Naive B cell (primary cell): ENCODE measurements around the gene PTK6. TPM values are rescaled to one million over a fixed set of nuclear protein-coding genes. Genes with fewer than 3 reads are reported as not detected.
"Not testable (repeated sequence)": the region's sequence is repeated elsewhere in the genome, so short reads cannot be mapped to it uniquely, and the experiment has no call there.

Source experiments
- ATAC-seq, 2 donors: fragments of 150-1000 bp; cut with Tn5 transposase; 2 replicates each; pipeline ENCODE4 v1.10.0; 2021; ENCODE audit warnings: low read depth in 2 of 2, mild to moderate bottlenecking in 2 of 2, moderate library complexity in 2 of 2
- DNase-seq: peaks from one replicate; pipeline ENCODE4 v3.0.0; 2022
- H3K27ac Mint-ChIP-seq, 6 donors: one replicate each; pipeline ENCODE4 v1.8.0; 2020 to 2022; ENCODE audit warnings: mild to moderate bottlenecking in 6 of 6, mixed read lengths in 6 of 6, moderate library complexity in 5 of 6, inconsistent platforms in 2 of 6
- H3K27me3 Mint-ChIP-seq, 3 donors: one replicate each; pipeline ENCODE4 v1.8.0; 2021 to 2022; ENCODE audit warnings: mixed read lengths in 3 of 3, mild to moderate bottlenecking in 1 of 3
- H3K36me3 Mint-ChIP-seq, 2 donors: one replicate each; pipeline ENCODE4 v1.8.0; 2020 to 2022; ENCODE audit warnings: mixed read lengths in 2 of 2, inconsistent platforms in 1 of 2, mild to moderate bottlenecking in 1 of 2
- H3K4me1 Mint-ChIP-seq, 3 donors: one replicate each; pipeline ENCODE4 v1.8.0; 2020 to 2022; ENCODE audit warnings: mixed read lengths in 3 of 3, inconsistent platforms in 1 of 3, mild to moderate bottlenecking in 1 of 3, moderate library complexity in 1 of 3
- H3K4me3 Mint-ChIP-seq, 8 donors: one replicate each; pipeline ENCODE4 v1.8.0; 2020 to 2022; ENCODE audit warnings: mild to moderate bottlenecking in 8 of 8, mixed read lengths in 8 of 8, moderate library complexity in 8 of 8, inconsistent platforms in 2 of 8
- H3K9me3 Mint-ChIP-seq, 7 donors: one replicate each; pipeline ENCODE4 v1.8.0; 2020 to 2022; ENCODE audit warnings: mixed read lengths in 7 of 7, mild to moderate bottlenecking in 5 of 7, inconsistent platforms in 2 of 7, moderate library complexity in 1 of 7
- polyA plus RNA-seq, 6 donors: library from polyadenylated mRNA; unstranded; fragments of 300-500 nt; fragmentation: Illumina TruSeq; gene quantifications; one replicate each; pipeline ENCODE4 v1.2.3, GENCODE V29; 2021; ENCODE audit warnings: low read depth in 6 of 6

The PTK6 gene
- polyA plus RNA-seq, 6 donors from 2014 or later = 0.10 to 1.3 (median 0.51) TPM

DNA sequence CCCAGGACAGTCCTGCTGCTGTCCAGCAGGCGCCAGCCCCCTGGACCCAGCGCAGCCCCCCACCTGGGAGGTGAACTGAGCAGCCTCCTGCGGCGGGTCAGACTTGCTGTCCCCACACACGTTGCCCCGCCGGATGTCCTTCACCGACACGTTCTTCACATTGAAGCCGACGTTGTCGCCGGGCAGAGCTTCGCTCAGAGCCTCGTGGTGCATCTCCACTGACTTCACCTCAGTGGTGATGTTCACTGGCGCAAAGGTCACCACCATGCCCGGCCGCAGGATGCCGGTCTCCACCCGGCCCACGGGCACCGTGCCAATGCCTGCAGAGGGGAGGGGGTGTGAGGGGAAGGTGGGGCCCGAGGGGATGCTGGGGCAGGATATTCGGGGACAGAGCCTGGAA, 46.8 kb downstream of the PTK6 start:
- H3K4me1 Mint-ChIP-seq = no peaks in the 10 kb centered on the region
- H3K27me3 Mint-ChIP-seq = peaks cover 0 to 43% (median 37%) of the 10 kb centered on the region in 3 donors
- H3K9me3 Mint-ChIP-seq = peaks cover 0 to 10% (median 4%) of the 10 kb centered on the region in 7 donors
- no peak overlapping the region for H3K4me3 Mint-ChIP-seq
- ATAC-seq = no peak
- H3K36me3 Mint-ChIP-seq = peaks cover 0 to 14% of the 10 kb centered on the region in 2 donors
- no peak overlapping the region for H3K27ac Mint-ChIP-seq
- no peak for DNase-seq

DNA sequence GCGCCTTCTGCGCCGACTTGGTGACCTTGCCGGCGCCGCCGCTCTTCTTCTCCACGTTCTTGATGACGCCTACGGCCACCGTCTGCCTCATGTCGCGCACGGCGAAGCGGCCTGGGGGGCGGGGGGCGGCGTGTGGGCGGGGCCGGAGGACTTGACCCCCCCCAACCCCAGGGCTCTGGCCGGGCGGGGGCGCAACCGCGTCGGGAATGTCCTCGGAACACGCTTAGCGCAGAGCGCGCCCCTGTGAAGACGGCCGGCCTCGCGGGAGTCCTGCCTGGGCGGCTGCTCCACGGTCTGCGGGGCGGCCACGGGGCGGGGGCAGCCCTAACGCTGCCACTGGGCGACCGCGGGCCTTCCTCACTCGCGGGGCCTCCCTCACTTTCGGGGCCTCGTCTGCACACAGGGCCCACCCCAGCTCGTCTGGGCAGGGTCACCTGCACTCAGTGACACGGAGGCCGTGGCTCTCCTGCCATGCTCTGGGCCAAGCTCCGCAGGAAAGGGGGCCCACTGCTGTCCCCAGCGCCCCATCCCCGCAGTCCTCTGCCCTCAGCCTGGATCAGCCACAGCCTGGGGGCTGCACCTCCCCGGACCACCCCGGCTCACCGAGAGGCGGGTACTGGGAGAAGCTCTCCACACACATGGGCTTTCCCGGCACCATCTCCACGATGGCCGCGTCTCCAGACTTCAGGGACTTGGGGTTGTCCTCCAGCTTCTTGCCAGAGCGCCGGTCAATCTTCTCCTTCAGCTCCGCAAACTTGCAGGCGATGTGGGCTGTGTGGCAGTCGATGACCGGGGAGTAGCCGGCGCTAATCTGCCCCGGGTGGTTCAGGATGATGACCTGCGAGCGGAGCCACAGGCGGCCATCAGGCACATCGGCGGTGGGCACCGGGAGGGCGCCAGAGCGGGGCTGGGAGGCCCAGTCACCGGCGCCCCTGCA, 48.6 kb downstream of the PTK6 start:
- DNase-seq = no peak
- H3K27ac Mint-ChIP-seq = no peak overlapping the region
- no peaks in the 10 kb centered on the region for H3K4me1 Mint-ChIP-seq
- peaks cover 0 to 10% (median 4%) of the 10 kb centered on the region in 7 donors for H3K9me3 Mint-ChIP-seq
- no peak overlapping the region for H3K4me3 Mint-ChIP-seq
- no peak for ATAC-seq
- peaks cover 4 to 57% (median 44%) of the 10 kb centered on the region in 3 donors for H3K27me3 Mint-ChIP-seq
- peaks cover 0 to 14% of the 10 kb centered on the region in 2 donors for H3K36me3 Mint-ChIP-seq

DNA sequence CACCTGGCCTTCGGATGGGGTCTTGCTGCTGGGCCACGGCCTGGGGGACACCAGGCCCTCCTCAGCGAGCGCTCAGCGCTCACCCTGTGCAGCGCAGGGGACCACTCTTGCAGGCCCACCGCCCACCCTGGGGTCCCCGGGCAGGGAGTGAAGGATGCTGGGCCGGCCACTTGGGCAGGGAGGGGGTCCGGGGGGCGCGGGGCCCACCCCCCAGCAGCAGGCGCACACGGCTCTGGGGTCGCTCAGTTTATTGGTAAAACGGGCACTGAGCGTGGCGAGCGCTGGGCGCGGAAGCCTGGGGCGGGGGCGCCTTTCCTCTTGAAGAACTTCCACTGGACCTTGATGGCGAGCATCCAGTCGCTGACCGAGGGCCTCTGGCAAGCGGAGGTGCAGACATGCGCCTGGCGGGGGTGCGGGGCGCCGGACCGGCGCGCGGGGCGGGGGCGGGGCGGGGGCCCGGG, 49.4 kb downstream of the PTK6 start:
- Mint-ChIP-seq H3K4me1 (no peaks in the 10 kb centered on the region), H3K4me3 (no peak overlapping the region), H3K9me3 (peaks cover 0 to 10% (median 4%) of the 10 kb centered on the region in 7 donors), H3K36me3 (peaks cover 0 to 14% of the 10 kb centered on the region in 2 donors), H3K27ac (no peak overlapping the region), H3K27me3 (peaks cover 7 to 62% (median 47%) of the 10 kb centered on the region in 3 donors)
- DNase-seq (no peak), ATAC-seq (no peak)

DNA sequence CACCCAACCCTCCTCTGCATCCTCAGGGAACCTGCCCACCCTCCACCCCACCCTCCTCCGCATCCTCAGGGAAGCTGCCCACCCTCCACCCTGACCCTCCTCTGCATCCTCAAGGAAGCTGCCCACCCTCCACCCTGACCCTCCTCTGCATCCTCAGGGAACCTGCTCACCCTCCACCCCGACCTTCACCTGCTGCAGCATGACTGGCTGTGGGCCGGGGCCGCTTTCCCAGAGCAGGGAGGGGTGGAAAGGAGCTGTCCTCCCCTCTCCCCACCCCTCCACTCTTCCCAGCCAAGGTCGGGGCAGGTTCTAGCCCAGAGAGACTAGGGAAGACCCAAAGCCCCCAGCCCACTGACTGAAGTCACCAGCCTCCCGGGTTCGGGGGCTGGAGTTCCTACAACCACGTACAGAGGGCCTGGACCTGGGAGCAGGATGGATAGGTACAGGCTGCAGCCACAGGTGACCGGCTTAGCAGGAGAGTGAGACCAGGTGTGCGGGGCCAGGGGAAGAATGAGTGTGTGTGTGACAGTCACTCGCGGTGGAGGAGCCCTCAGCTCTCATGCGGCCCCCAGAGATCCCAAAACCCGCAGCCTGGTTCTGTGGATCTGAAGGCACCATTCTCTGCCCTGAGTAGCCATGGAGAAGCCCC, 49.9 kb downstream of the PTK6 start:
- peak overlapping the region in 1 of 6 donors; percentile 41 for H3K27ac Mint-ChIP-seq
- H3K27me3 Mint-ChIP-seq = peaks cover 8 to 68% (median 46%) of the 10 kb centered on the region in 3 donors
- peaks cover 0 to 5% (median 2%) of the 10 kb centered on the region in 7 donors for H3K9me3 Mint-ChIP-seq
- DNase-seq = no peak
- no peak overlapping the region for H3K4me3 Mint-ChIP-seq
- H3K36me3 Mint-ChIP-seq = peaks cover 0 to 10% of the 10 kb centered on the region in 2 donors
- H3K4me1 Mint-ChIP-seq = no peaks in the 10 kb centered on the region
- ATAC-seq = no peak

DNA sequence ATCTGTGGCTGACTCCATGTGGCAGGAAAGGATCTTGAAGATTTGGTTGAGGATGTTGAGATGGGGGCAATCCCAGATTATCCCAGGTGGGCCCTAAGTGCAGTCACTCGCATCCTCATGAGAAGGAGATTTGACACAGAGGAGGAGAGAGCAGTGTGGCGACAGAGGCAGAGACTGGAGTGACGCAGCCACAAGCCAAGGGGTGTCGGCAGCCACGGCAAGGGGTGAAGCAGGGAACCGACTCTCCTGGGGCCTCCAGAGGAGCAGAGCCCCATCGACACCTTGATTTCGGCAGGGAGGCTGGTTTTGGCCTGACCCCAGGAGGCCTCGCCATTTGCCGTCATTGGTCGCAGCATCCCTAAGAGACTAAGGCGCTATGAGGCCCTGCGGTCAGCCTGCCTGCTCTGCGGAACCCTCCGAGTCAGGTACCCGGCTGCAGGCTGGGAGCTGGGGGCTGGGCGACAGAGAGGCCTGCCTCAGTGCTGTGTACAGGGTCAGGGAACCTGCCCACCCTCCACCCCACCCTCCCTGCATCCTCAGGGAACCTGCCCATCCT, 50.8 kb downstream of the PTK6 start:
- peaks cover 0 to 5% (median 0%) of the 10 kb centered on the region in 7 donors for H3K9me3 Mint-ChIP-seq
- peak overlapping the region in 2 of 8 donors; percentile 37 to 56 for H3K4me3 Mint-ChIP-seq
- H3K36me3 Mint-ChIP-seq = peaks cover 0 to 2% of the 10 kb centered on the region in 2 donors
- ATAC-seq = no peak
- peaks cover 12 to 73% (median 42%) of the 10 kb centered on the region in 3 donors for H3K27me3 Mint-ChIP-seq
- peaks cover 0 to 2% (median 0%) of the 10 kb centered on the region in 3 donors for H3K4me1 Mint-ChIP-seq
- DNase-seq = no peak
- H3K27ac Mint-ChIP-seq = peak overlapping the region in 3 of 6 donors; percentile 17 to 53 (median 20)

DNA sequence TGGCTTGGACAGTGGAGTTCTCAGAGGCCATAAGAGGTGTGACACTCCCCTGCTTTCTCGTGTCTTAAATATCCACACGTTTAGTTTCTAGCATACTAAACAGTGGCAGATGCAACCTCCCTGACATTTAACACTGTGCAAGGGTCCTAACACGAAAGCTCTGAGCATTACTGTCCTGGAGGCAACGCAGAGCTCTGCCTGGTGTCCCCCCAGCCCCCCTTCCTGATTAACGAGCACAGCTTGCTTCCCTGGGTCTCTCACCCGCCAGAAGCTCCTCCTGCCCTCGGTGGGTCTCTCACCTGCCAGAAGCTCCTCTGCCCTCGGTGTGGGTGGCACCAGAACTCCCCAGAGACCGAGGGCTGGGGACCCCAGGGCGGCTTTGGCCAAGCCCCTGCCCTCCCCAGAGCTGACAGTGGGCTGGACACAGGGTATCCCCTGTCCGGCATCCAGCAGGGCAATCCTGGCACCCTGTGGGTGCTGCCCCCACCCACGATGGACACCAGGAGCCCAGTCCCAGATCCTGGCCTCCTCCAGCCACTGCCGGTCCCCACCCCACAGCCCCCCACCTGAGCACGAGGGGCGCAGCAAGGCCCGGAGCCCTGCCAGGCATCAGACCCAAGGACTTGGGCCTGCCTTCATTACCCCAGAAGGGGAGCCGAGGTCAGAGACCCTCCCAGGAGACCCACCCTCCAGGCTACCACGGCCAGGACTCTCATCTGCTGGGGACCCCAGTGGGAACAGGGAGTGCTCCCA, 52.3 kb downstream of the PTK6 start:
- Mint-ChIP-seq H3K27me3 (peaks cover 13 to 71% (median 49%) of the 10 kb centered on the region in 3 donors), H3K4me3 (no peak overlapping the region), H3K36me3 (no peaks in the 10 kb centered on the region), H3K4me1 (peaks cover 0 to 4% (median 0%) of the 10 kb centered on the region in 3 donors), H3K27ac (no peak overlapping the region), H3K9me3 (peaks cover 0 to 5% (median 0%) of the 10 kb centered on the region in 7 donors)
- ATAC-seq (no peak), DNase-seq (no peak)

DNA sequence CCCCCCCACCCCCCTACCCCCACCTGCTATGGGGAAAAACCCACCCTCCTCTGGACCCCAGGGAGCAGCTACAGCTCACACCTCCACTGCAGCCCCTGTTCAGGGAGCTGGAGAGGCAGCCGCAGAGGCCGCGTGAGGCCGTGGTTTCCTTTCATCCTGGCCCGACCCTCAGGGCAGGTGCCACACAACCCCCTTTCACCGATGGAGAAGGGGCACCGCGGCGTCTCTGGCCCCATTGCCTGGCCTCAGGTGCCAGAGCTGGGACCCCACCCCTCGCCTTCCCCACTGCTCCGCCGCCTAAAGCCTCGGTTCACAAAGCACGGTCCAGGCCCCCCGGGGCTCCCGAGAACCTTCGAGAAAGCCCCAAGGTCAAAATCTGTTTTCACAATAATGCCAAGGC, 52.9 kb downstream of the PTK6 start:
- H3K27me3 Mint-ChIP-seq = peaks cover 13 to 65% (median 50%) of the 10 kb centered on the region in 3 donors
- DNase-seq = no peak
- H3K4me1 Mint-ChIP-seq = peaks cover 0 to 4% (median 0%) of the 10 kb centered on the region in 3 donors
- H3K36me3 Mint-ChIP-seq = no peaks in the 10 kb centered on the region
- ATAC-seq = no peak
- H3K4me3 Mint-ChIP-seq = no peak overlapping the region
- no peak overlapping the region for H3K27ac Mint-ChIP-seq
- peaks cover 0 to 5% (median 0%) of the 10 kb centered on the region in 7 donors for H3K9me3 Mint-ChIP-seq

DNA sequence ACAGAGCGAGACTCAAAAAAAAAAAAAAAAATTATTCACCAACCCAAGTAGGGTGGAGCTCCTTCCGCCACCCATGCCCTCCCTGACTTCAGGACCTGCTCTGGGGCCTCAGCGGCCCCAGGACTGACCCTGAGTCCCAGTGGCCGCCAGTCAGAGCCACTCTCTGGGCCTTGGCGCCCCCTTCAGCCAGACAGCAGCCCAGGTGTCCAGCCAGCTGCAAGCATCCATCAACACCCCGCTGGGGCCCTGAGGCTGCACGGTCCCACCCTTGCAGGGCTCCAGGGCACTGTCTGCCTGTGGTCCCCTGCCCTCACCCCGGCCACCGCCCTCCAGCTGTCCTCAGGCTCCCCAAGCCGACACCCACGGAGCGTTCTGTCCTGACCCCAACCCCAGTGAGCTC, 53.3 kb downstream of the PTK6 start:
- Mint-ChIP-seq H3K27me3 (peaks cover 13 to 63% (median 50%) of the 10 kb centered on the region in 3 donors), H3K27ac (no peak overlapping the region), H3K4me3 (no peak overlapping the region), H3K4me1 (peaks cover 0 to 4% (median 0%) of the 10 kb centered on the region in 3 donors), H3K36me3 (no peaks in the 10 kb centered on the region), H3K9me3 (peaks cover 0 to 5% (median 0%) of the 10 kb centered on the region in 7 donors)
- ATAC-seq (no peak), DNase-seq (no peak)

DNA sequence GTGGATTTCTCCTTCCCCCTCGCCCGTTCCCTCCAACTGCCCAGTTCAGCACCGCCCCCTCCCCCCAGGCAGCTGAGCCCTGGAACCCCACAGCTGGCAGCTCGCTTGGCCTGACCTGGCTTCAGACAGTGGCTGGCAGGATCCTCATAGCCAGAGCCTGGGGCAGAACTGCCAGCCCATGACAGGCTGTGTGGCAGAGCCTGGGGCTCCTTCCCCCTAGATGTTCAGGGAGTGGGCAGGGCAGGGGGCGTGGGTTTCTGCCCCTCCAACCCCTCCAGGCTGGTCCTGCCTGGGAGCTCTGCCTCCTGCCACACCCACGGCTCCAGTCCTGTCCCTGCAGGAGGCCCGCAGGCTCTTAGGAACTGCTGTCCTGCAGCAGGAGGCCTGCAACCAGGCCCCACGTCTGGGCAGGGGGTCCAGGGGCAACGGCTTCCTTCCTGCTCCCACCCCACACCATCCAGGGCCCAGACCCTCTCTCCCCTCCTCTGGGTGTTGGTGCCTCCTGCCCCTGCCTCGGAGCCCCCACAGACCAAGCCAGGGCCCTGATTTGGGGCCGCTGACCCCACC, 55.1 kb downstream of the PTK6 start:
- Mint-ChIP-seq H3K27me3 (peaks cover 13 to 72% (median 56%) of the 10 kb centered on the region in 3 donors), H3K27ac (peak overlapping the region in 1 of 6 donors; percentile 54), H3K4me3 (no peak overlapping the region), H3K9me3 (peaks cover 0 to 5% (median 0%) of the 10 kb centered on the region in 7 donors), H3K36me3 (no peaks in the 10 kb centered on the region), H3K4me1 (peaks cover 0 to 4% (median 0%) of the 10 kb centered on the region in 3 donors)
- no peak for ATAC-seq
- DNase-seq = no peak

DNA sequence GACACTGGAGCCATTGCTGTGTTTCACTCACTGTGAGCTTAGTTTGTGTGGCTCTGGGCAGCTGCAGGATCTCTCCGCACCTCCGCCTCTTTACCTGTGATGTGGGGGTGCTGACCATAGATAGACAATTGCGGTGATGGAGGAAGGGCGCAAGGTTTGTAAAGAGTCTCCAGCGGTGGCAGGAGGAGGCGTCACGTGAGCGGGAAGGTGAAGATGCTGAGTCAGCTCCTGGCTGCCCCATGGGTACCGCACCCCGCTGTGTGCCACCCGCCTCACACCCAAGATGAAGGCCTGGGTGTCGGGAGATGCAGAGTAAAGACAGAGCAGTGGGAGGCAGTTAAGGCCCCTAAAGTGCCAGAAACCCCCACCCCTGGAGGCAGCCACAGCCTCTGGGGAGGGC, 55.7 kb downstream of the PTK6 start:
- no peak for DNase-seq
- H3K27me3 Mint-ChIP-seq = peaks cover 13 to 77% (median 53%) of the 10 kb centered on the region in 3 donors
- no peaks in the 10 kb centered on the region for H3K36me3 Mint-ChIP-seq
- no peak overlapping the region for H3K27ac Mint-ChIP-seq
- H3K4me3 Mint-ChIP-seq = no peak overlapping the region
- H3K4me1 Mint-ChIP-seq = peaks cover 0 to 4% (median 0%) of the 10 kb centered on the region in 3 donors
- no peak for ATAC-seq
- H3K9me3 Mint-ChIP-seq = peaks cover 0 to 5% (median 0%) of the 10 kb centered on the region in 7 donors

DNA sequence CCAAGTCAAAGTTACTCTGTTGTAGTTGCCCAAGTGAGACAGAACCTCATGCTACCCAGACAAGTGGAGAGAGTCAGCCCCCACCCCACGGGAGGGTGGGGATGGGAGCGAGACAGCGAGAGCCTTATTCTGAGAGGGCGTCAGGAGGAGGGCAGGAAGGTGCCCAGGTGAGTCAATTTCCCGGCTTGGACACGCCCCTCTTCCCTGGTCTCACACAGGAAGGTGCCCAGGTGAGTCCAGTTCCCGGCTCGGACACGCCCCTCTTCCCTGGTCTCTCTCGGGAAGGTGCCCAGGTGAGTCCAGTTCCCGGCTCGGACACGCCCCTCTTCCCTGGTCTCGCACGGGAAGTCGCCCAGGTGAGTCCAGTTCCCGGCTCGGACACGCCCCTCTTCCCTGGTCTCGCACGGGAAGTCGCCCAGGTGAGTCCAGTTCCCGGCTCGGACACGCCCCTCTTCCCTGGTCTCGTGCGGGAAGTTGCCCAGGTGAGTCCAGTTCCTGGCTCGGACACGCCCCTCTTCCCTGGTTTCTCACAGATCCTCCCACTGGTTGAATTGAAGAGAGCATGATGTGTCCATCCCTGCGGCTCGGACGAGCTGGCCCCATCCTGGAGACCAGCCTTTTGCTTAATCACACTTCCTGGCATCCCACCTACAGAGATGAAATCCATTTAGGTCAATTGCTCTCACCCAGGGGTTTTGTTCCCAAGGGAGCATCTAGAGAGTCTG, 57.3 kb downstream of the PTK6 start:
- H3K27me3 Mint-ChIP-seq = peaks cover 17 to 77% (median 54%) of the 10 kb centered on the region in 3 donors
- not testable (repeated sequence) for H3K4me1 Mint-ChIP-seq, H3K27ac Mint-ChIP-seq, H3K9me3 Mint-ChIP-seq, H3K36me3 Mint-ChIP-seq, H3K4me3 Mint-ChIP-seq, DNase-seq, ATAC-seq
